Loucy (cell line): ENCODE data around the gene VPS13D.

ENCODE experiments used
- CTCF ChIP-seq: fragments of 200-600 bp; sonication (generic); conservative IDR thresholded peaks from 2 replicates; pipeline ENCODE4 v1.5.1; 2014; ENCODE audit warnings: mild to moderate bottlenecking, antibody characterized with exemption, low read length
- EZH2phosphoT487 ChIP-seq: fragments of 200-600 bp; IDR thresholded peaks from 2 replicates; pipeline ENCODE4 v1.6.1; 2018; ENCODE audit warnings: antibody characterized with exemption, mild to moderate bottlenecking, moderate library complexity, borderline replicate concordance

GRCh38 chr1:12527564-12527963, 297.7 kb downstream of the VPS13D start:
- TF ChIP-seq CTCF (no peak), EZH2phosphoT487 (no peak)
